Fibroblast of villous mesenchyme (primary cell): ENCODE data around the gene IDH1. TPM values are rescaled to one million over a fixed set of nuclear protein-coding genes. Genes with fewer than 3 reads are reported as not detected.

Source experiments
- DNase-seq: peaks from one replicate; pipeline ENCODE4 v3.0.0-alpha.2; 2010; ENCODE audit warnings: low read depth
- H3K4me3 ChIP-seq: 2 replicates; pipeline ENCODE4 v1.5.1; 2011; ENCODE audit warnings: low read depth, mild to moderate bottlenecking, low read length
- CTCF ChIP-seq: IDR thresholded peaks from 2 replicates; pipeline ENCODE4 v1.5.1; 2012; ENCODE audit warnings: low read depth, mild to moderate bottlenecking, low read length; ENCODE audit not compliant: insufficient read depth
- total RNA-seq: library from RNA; depleted of rRNA; stranded (reverse); fragments of >200 nt; gene quantifications from 2 replicates; pipeline ENCODE4 v1.2.3, GENCODE V29; 2012

Gene IDH1
- total RNA-seq, 1 donor: 215 TPM

- H3K4me3 ChIP-seq: no peak overlapping the region
- no peak for TF ChIP-seq CTCF
- DNase-seq: no peak
Measured at GRCh38 chr2:208256192-208256782, 1.4 kb upstream of the IDH1 start.

- H3K4me3 ChIP-seq: peak overlapping the region; percentile 72
- DNase-seq: no peak
- TF ChIP-seq CTCF: no peak
Measured at GRCh38 chr2:208255557-208256106, 761 bp upstream of the IDH1 start.

- DNase-seq: peak; percentile 88
- peak overlapping the region; percentile 72 for H3K4me3 ChIP-seq
- peak; percentile 83 for TF ChIP-seq CTCF
Measured at GRCh38 chr2:208254118-208254870, 577 bp downstream of the IDH1 start.

GRCh38 chr2:208253600-208254117, 1.2 kb downstream of the IDH1 start:
- peak; percentile 32 for DNase-seq

DNA sequence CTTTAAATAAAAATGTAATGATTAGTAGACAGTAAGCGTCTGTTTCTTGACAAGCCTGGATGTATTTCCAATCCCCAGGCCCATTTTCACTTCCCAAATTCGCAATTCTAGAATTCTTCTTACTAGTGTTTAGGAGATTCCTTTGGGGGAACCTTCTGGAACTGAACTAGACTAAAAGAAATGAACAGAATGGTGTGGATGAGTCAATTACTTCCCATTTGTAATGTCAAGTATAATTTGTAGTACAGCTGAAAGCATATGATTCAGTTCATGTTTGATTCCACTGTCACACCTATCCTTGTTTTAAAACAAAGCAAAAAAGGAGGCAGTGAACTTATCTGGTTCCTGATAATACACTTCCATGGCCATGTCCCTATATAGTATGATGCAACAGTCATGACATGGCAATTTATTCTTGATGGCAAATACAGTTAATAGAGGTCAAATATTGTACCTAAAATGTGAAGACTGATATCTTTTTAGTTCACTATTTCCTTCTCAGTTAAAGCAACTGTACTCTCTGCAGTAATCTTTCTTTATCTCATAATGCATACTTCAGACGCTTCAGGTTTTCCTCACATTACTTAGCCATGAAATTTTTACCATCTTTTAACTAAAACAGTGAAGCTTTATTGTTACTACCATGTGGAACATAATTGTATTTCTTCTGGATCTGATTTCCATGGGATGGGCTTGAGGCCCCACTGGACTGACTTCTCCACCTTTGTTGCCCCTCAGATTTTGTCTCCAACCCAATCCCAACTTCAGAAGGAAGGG, 2.0 kb downstream of the IDH1 start:
- no peak for TF ChIP-seq CTCF
- H3K4me3 ChIP-seq: peak overlapping the region; percentile 72
- peak; percentile 31 for DNase-seq

More at GRCh38 chr2:208253600-208254117, 1.2 kb downstream of the IDH1 start:
- H3K4me3 ChIP-seq: peak overlapping the region; percentile 72
- TF ChIP-seq CTCF: no peak

DNA sequence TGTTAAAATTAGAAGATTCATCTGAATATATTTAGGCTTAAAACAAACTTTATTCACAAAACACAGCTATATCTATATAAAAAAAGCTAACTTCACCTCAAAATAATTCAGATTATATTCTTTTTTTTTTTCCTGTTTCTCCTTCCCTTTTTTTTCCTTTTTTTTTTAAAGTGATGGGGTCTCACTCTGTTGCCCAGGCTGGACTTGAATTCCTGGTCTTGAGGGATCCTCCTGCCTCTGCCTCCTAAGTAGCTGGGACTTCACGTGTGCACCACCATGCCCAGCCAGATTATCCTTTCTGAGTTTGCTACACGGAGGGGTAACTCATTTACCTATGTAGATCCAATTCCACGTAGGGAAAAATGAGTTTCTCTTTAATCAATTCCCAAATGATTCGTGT, 3.8 kb downstream of the IDH1 start:
- no peak for TF ChIP-seq CTCF
- H3K4me3 ChIP-seq: no peak overlapping the region
- no peak for DNase-seq
